Suprapubic skin (tissue), 4 donors: ENCODE results near the gene DNAJC21. TPM values are rescaled to one million over a fixed set of nuclear protein-coding genes. Genes with fewer than 3 reads are reported as not detected.

Source experiments
- DNase-seq, 2 donors: peaks; one replicate each; pipeline ENCODE4 v3.0.0-alpha.2; 2019; ENCODE audit warnings: low spot score in 2 of 2
- H3K27ac ChIP-seq: fragments of 200-600 bp; sonication (generic); one replicate; pipeline ENCODE4 v1.5.1; 2019
- H3K27me3 ChIP-seq: fragments of 200-600 bp; sonication (generic); one replicate; pipeline ENCODE4 v1.5.1; 2019
- H3K36me3 ChIP-seq: fragments of 200-600 bp; sonication (generic); one replicate; pipeline ENCODE4 v1.5.1; 2019
- H3K4me1 ChIP-seq: fragments of 200-600 bp; sonication (generic); one replicate; pipeline ENCODE4 v1.5.1; 2019
- H3K4me3 ChIP-seq: fragments of 200-600 bp; sonication (generic); one replicate; pipeline ENCODE4 v1.5.1; 2019; ENCODE audit warnings: mild to moderate bottlenecking
- H3K9me3 ChIP-seq: fragments of 200-600 bp; sonication (generic); one replicate; pipeline ENCODE4 v1.5.1; 2019
- EP300 ChIP-seq: sonication (generic); formaldehyde crosslinking; IDR thresholded peaks from one replicate; pipeline ENCODE4 v1.6.1; 2017; ENCODE audit warnings: antibody characterized with exemption
- POLR2A ChIP-seq, 2 donors: fragments of 450-650 bp; IDR thresholded peaks; one replicate each; pipeline ENCODE4 v1.6.1; 2017; ENCODE audit warnings: antibody characterized with exemption in 2 of 2, mild to moderate bottlenecking in 2 of 2, moderate library complexity in 2 of 2
- POLR2AphosphoS5 ChIP-seq, 3 donors: sonication (generic); formaldehyde crosslinking; IDR thresholded peaks; one replicate each; pipeline ENCODE4 v1.6.1; 2017; ENCODE audit warnings: antibody characterized with exemption in 3 of 3
- WGBS: methylation state at CpG from one replicate; pipeline ENCODE4 v1.1.5; 2018; 5-methylcytosine and 5-hydroxymethylcytosine counted together
- total RNA-seq, 4 donors: library from RNA; depleted of rRNA; stranded (reverse); fragments of >200 nt; gene quantifications; one replicate each; pipeline ENCODE4 v1.1.0, GENCODE V29; 2016
- TF ChIP-seq, protein P1 (sequence below), 2 donors: fragments of 200-600 bp in 1 of 2; fragments of 450-650 bp in 1 of 2; sonication (generic) in 1 of 2; IDR thresholded peaks; one replicate each; pipeline ENCODE4 v1.5.1; 2016 to 2019; ENCODE audit warnings: antibody characterized with exemption in 2 of 2, mild to moderate bottlenecking in 1 of 2, moderate library complexity in 1 of 2

Gene DNAJC21
- total RNA-seq, 4 donors from 2014 or later, result 19.1 to 40.6 (median 25.8) TPM

GRCh38 chr5:34923694-34924461 is 5.5 kb upstream of the DNAJC21 start:
- no peak for TF ChIP-seq POLR2A (IDR thresholded peaks at IDR 0.05)
- TF ChIP-seq EP300, result no peak
- TF ChIP-seq, protein P1, sequence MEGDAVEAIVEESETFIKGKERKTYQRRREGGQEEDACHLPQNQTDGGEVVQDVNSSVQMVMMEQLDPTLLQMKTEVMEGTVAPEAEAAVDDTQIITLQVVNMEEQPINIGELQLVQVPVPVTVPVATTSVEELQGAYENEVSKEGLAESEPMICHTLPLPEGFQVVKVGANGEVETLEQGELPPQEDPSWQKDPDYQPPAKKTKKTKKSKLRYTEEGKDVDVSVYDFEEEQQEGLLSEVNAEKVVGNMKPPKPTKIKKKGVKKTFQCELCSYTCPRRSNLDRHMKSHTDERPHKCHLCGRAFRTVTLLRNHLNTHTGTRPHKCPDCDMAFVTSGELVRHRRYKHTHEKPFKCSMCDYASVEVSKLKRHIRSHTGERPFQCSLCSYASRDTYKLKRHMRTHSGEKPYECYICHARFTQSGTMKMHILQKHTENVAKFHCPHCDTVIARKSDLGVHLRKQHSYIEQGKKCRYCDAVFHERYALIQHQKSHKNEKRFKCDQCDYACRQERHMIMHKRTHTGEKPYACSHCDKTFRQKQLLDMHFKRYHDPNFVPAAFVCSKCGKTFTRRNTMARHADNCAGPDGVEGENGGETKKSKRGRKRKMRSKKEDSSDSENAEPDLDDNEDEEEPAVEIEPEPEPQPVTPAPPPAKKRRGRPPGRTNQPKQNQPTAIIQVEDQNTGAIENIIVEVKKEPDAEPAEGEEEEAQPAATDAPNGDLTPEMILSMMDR (IDR thresholded peaks at IDR 0.05), result no peak
- no peak for TF ChIP-seq POLR2AphosphoS5 (IDR thresholded peaks at IDR 0.05)
- no peak overlapping the region for H3K4me3 ChIP-seq
- H3K27ac ChIP-seq, result no peak overlapping the region
- H3K9me3 ChIP-seq, result no peaks in the 10 kb centered on the region
- 29% methylated on average over 3 of the region's 3 CpGs for WGBS
- H3K4me1 ChIP-seq, result peaks cover 16% of the 10 kb centered on the region
- H3K27me3 ChIP-seq, result no peaks in the 10 kb centered on the region
- peaks cover 61% of the 10 kb centered on the region for H3K36me3 ChIP-seq
- DNase-seq, result no peak

- Histone ChIP-seq H3K36me3 (peaks cover 61% of the 10 kb centered on the region), H3K4me3 (no peak overlapping the region), H3K27me3 (no peaks in the 10 kb centered on the region), H3K4me1 (peaks cover 17% of the 10 kb centered on the region), H3K9me3 (no peaks in the 10 kb centered on the region), H3K27ac (no peak overlapping the region)
- no peak for DNase-seq
- TF ChIP-seq POLR2AphosphoS5 (IDR thresholded peaks at IDR 0.05) (no peak), POLR2A (IDR thresholded peaks at IDR 0.05) (no peak), EP300 (no peak)
- TF ChIP-seq, protein P1 (IDR thresholded peaks at IDR 0.05), result no peak
These were observed 4.9 kb upstream of the DNAJC21 start for GRCh38 chr5:34924462-34924765.

DNA sequence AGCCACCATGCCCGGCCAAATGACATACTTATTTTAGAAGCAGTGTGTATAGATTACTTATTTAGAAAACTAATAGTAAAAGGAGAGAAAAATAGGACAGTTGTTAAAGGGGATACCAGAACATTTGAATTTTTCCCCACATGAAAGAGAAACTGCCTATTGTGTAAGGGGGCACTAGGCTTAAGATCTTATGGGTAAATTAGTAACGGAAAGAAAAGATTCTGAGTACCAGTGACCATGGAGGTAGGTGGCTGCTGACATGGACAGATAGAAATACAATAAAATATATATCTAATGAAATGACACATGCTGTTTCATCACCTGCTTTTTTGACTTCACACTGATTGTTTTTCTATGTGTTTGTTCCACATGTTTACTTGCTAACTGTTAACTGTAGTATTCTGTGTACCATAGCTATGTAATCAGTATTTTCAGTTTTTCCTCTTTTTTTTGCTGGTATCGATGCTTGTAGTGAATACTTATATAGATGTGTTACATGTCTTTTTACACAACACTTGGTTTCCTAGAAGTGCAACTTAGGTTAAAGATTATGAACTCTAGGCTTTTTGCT is 3.0 kb upstream of the DNAJC21 start:
- TF ChIP-seq POLR2A (IDR thresholded peaks at IDR 0.05) (no peak), POLR2AphosphoS5 (IDR thresholded peaks at IDR 0.05) (no peak), EP300 (no peak)
- TF ChIP-seq, protein P1 (IDR thresholded peaks at IDR 0.05), result no peak
- H3K27ac ChIP-seq, result no peak overlapping the region
- WGBS, result 96% methylated on average over 3 of the region's 3 CpGs
- no peaks in the 10 kb centered on the region for H3K27me3 ChIP-seq
- no peaks in the 10 kb centered on the region for H3K9me3 ChIP-seq
- no peak for DNase-seq
- no peak overlapping the region for H3K4me3 ChIP-seq
- peaks cover 28% of the 10 kb centered on the region for H3K4me1 ChIP-seq
- H3K36me3 ChIP-seq, result peaks cover 46% of the 10 kb centered on the region

DNA sequence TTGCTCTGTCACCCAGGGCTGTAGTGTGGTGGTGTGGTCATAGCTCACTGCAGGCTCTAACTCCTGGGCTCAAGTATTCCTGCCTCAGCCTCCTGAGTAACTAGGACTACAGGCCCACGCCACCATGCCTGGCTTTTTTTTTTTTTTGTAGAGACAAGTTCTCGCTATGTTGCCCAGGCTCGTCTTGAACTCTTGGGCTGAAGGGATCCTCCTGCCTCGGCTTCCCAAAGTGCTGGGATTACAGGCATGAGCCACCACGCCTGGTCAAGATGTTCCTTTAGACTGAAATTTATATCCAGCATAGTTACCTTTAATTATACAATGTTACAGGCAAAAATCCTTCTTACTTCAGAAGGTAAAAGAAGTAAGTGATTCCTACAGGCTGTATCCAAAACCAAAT is 1.6 kb upstream of the DNAJC21 start:
- H3K9me3 ChIP-seq, result no peaks in the 10 kb centered on the region
- no peak overlapping the region for H3K27ac ChIP-seq
- no peak for DNase-seq
- H3K4me3 ChIP-seq, result no peak overlapping the region
- H3K27me3 ChIP-seq, result no peaks in the 10 kb centered on the region
- peaks cover 35% of the 10 kb centered on the region for H3K36me3 ChIP-seq
- 82% methylated on average over 5 of the region's 5 CpGs for WGBS
- no peak for TF ChIP-seq POLR2A (IDR thresholded peaks at IDR 0.05)
- no peak for TF ChIP-seq EP300
- TF ChIP-seq, protein P1 (IDR thresholded peaks at IDR 0.05), result no peak
- TF ChIP-seq POLR2AphosphoS5 (IDR thresholded peaks at IDR 0.05), result no peak
- H3K4me1 ChIP-seq, result peaks cover 41% of the 10 kb centered on the region

GRCh38 chr5:34928267-34928666 is 1.1 kb upstream of the DNAJC21 start:
- Histone ChIP-seq H3K36me3 (peaks cover 30% of the 10 kb centered on the region), H3K27ac (no peak overlapping the region), H3K4me3 (no peak overlapping the region), H3K9me3 (no peaks in the 10 kb centered on the region), H3K27me3 (no peaks in the 10 kb centered on the region), H3K4me1 (peaks cover 41% of the 10 kb centered on the region)
- no peak for DNase-seq
- 93% methylated on average over 5 of the region's 5 CpGs for WGBS
- TF ChIP-seq POLR2AphosphoS5 (IDR thresholded peaks at IDR 0.05), result no peak
